KMS-11 (cell line): ENCODE measurements around the gene RBFOX1.

ENCODE experiments used
- H2AFZ ChIP-seq: fragments of 200-600 bp; sonication (generic); 2 replicates; pipeline ENCODE4 v1.6.1; 2016; ENCODE audit warnings: antibody characterized with exemption, mixed run types, low read depth
- H3K27ac ChIP-seq: fragments of 200-600 bp; sonication (generic); 2 replicates; pipeline ENCODE4 v1.6.1; 2016; ENCODE audit warnings: mild to moderate bottlenecking, mixed run types
- H3K27me3 ChIP-seq: fragments of 200-600 bp; sonication (generic); 2 replicates; pipeline ENCODE4 v1.6.1; 2017; ENCODE audit warnings: mild to moderate bottlenecking, low read depth, mixed run types, moderate library complexity; ENCODE audit not compliant: insufficient read depth
- H3K36me3 ChIP-seq: fragments of 200-600 bp; sonication (generic); 2 replicates; pipeline ENCODE4 v1.6.1; 2017; ENCODE audit warnings: mild to moderate bottlenecking, mixed run types; ENCODE audit not compliant: insufficient read depth
- H3K4me1 ChIP-seq: fragments of 200-600 bp; sonication (generic); 2 replicates; pipeline ENCODE4 v1.6.1; 2016; ENCODE audit warnings: mild to moderate bottlenecking, low read depth, mixed run types; ENCODE audit not compliant: poor library complexity, severe bottlenecking
- H3K4me2 ChIP-seq: fragments of 200-600 bp; sonication (generic); 2 replicates; pipeline ENCODE4 v1.7.0; 2016; ENCODE audit warnings: mild to moderate bottlenecking, mixed run types
- H3K4me3 ChIP-seq: fragments of 200-600 bp; sonication (generic); IDR thresholded peaks from 2 replicates; pipeline ENCODE4 v1.6.1; 2017; ENCODE audit warnings: low read depth, low read length, mixed read lengths; ENCODE audit not compliant: insufficient read depth
- H3K79me2 ChIP-seq: fragments of 200-600 bp; sonication (generic); 2 replicates; pipeline ENCODE4 v1.6.1; 2016; ENCODE audit warnings: low read depth, mixed run types; ENCODE audit not compliant: insufficient read depth
- H3K9ac ChIP-seq: fragments of 200-600 bp; sonication (generic); 2 replicates; pipeline ENCODE4 v1.6.1; 2016; ENCODE audit warnings: mild to moderate bottlenecking, mixed run types
- H4K20me1 ChIP-seq: fragments of 200-600 bp; sonication (generic); 2 replicates; pipeline ENCODE4 v1.6.1; 2016; ENCODE audit warnings: mild to moderate bottlenecking, mixed run types; ENCODE audit not compliant: insufficient read depth
- CTCF ChIP-seq: fragments of 200-600 bp; sonication (generic); conservative IDR thresholded peaks from 2 replicates; pipeline ENCODE4 v1.6.1; 2017; ENCODE audit warnings: low read depth, mild to moderate bottlenecking, antibody characterized with exemption, low read length, moderate library complexity, mixed read lengths

The RBFOX1 gene

DNA sequence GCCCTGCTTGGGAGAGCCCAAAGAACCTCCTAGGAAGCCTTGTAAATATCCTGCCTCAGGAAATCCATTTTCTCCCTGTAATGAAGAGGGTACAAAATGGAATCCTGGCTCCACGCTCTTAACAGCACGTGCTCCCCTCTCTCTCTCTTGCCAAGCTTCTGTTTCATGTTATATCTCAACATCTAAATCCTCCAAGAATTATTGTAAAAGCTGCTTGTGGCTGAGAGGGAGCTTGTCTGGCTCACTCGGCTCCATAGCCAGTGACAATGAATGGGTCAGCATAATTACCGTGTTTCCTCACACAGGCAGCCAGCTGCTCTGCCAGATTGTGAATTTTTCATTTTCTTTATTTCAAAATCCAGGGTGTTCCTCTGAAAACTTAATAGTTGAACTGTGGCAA is 317.8 kb downstream of the RBFOX1 start:
- H3K9ac ChIP-seq: no peak overlapping the region
- H3K4me1 ChIP-seq: no peaks in the 10 kb centered on the region
- no peak overlapping the region for H3K4me2 ChIP-seq
- no peak for TF ChIP-seq CTCF
- H4K20me1 ChIP-seq: no peaks in the 10 kb centered on the region
- H3K36me3 ChIP-seq: no peaks in the 10 kb centered on the region
- no peak overlapping the region for H3K27ac ChIP-seq
- no peaks in the 10 kb centered on the region for H3K27me3 ChIP-seq
- no peak overlapping the region for H3K4me3 ChIP-seq
- no peaks in the 10 kb centered on the region for H3K79me2 ChIP-seq
- H2AFZ ChIP-seq: no peak overlapping the region

GRCh38 chr16:7651803-7652570 is 319.3 kb downstream of the RBFOX1 start:
- H2AFZ ChIP-seq: no peak overlapping the region
- no peaks in the 10 kb centered on the region for H3K4me1 ChIP-seq
- H3K36me3 ChIP-seq: no peaks in the 10 kb centered on the region
- H3K79me2 ChIP-seq: no peaks in the 10 kb centered on the region
- no peak overlapping the region for H3K9ac ChIP-seq
- H4K20me1 ChIP-seq: no peaks in the 10 kb centered on the region
- H3K4me2 ChIP-seq: no peak overlapping the region
- no peak overlapping the region for H3K27ac ChIP-seq
- TF ChIP-seq CTCF: no peak
- no peak overlapping the region for H3K4me3 ChIP-seq
- no peaks in the 10 kb centered on the region for H3K27me3 ChIP-seq

DNA sequence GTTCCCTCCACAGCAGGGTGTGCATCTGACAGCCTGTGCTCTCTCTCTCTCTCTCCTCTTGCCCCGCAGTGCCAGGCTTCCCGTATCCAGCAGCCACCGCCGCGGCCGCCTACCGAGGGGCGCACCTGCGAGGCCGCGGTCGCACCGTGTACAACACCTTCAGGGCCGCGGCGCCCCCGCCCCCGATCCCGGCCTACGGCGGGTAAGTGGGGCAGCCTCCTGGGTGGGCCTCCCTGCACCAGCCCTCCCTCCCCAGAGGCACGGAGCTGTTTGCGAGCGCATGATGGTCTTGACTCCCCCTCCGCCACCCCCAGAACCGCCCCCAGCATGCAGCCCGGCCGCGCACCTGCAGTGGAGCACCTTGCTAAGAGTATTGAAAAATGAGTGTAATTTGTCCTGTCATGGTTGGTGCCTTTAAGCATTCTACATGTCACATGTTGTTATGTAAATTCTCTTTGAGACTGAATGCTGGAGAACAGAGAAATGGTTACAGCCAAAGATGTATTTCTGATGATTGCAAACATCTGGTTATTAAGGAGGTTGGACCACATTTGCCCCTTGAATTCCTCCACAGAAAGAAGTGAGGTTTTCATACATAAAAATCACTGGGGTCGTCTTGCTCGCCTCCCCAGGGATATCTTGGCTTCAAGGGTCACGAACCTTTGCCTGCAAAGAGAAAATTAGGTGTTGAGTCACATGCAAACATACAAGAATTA is 321.3 kb downstream of the RBFOX1 start:
- H3K9ac ChIP-seq: no peak overlapping the region
- H3K27me3 ChIP-seq: no peaks in the 10 kb centered on the region
- H3K36me3 ChIP-seq: no peaks in the 10 kb centered on the region
- no peak overlapping the region for H3K4me3 ChIP-seq
- no peaks in the 10 kb centered on the region for H3K4me1 ChIP-seq
- no peak overlapping the region for H3K27ac ChIP-seq
- no peak for TF ChIP-seq CTCF
- H3K4me2 ChIP-seq: no peak overlapping the region
- no peak overlapping the region for H2AFZ ChIP-seq
- H3K79me2 ChIP-seq: no peaks in the 10 kb centered on the region
- no peaks in the 10 kb centered on the region for H4K20me1 ChIP-seq

DNA sequence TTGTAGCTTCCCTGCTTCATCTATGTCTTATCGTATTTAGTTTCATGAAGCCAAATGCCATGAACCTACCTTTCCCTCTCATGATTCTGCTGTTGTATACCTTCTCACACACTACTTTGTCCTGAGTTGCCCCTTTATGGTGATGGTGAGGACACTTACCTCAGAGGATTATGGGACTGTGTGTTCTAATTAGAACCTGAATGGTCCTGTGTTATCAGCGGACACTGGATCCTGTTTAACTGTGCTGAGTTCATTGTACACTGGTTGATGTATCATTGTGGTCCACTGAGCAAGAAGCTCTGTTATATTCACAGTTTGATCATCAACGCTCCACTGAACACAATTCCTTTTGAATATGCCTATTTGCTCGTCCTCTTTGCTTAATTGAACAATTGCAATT is 343.0 kb downstream of the RBFOX1 start:
- Histone ChIP-seq H3K4me1 (no peaks in the 10 kb centered on the region), H4K20me1 (no peaks in the 10 kb centered on the region), H3K79me2 (no peaks in the 10 kb centered on the region), H3K36me3 (no peaks in the 10 kb centered on the region), H3K27me3 (no peaks in the 10 kb centered on the region), H3K27ac (no peak overlapping the region), H3K9ac (no peak overlapping the region), H3K4me2 (no peak overlapping the region), H2AFZ (no peak overlapping the region), H3K4me3 (no peak overlapping the region)
- TF ChIP-seq CTCF: no peak
